ENCODE measurements around the gene SLC5A10.

DNA sequence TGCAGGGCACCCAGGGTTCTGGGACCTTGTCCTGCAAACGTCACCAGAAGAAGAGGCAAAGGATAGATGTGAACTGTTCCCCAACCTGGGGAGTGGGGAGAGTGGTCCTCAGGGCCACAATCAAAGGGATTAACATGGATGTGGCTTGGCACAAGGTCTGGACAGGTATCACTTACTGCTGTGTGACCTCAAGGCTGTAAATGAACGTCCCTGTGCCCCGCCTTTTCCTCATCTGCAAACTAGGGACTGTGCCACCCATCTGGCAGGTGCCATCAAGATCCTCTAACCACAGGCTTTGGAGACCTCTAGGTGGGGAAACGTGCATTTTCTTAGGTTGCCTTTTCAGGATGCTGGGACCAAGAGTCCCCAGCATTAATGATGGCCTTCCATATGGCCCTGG lies 25.1 kb downstream of the SLC5A10 start:
- TF ChIP-seq CTCF (IDR thresholded peaks at IDR 0.05) (no peak), POLR2A (IDR thresholded peaks at IDR 0.05) (no peak)

Data from Peyer's patch (tissue), 4 donors.